Pons (tissue), 1 donor: ENCODE measurements around the gene OR9G4.

Experiments
- DNase-seq: peaks from one replicate; pipeline ENCODE4 v3.0.0-alpha.2; 2016; ENCODE audit warnings: low spot score

Gene OR9G4

GRCh38 chr11:56748597-56748996 is at the start of gene OR9G4:
OR9G4 (minus strand) TSS chr11:56748697; CDS start chr11:56743766, 4,931 bp downstream.
- no peak for DNase-seq

GRCh38 chr11:56783448-56784041 is 35.0 kb upstream of the OR9G4 start:
- DNase-seq: peak; percentile 74

GRCh38 chr11:56782167-56782847 is 33.8 kb upstream of the OR9G4 start:
- DNase-seq: no peak

- DNase-seq: no peak
Measured at GRCh38 chr11:56776809-56777208, 28.3 kb upstream of the OR9G4 start.

- DNase-seq: no peak
Measured at GRCh38 chr11:56764976-56765375, 16.5 kb upstream of the OR9G4 start.

- DNase-seq: no peak
Measured at GRCh38 chr11:56751480-56751879, 3.0 kb upstream of the OR9G4 start.

- no peak for DNase-seq
Measured at GRCh38 chr11:56750190-56750589, 1.7 kb upstream of the OR9G4 start.

GRCh38 chr11:56740886-56741285 is 7.6 kb downstream of the OR9G4 start:
- no peak for DNase-seq

GRCh38 chr11:56740107-56740506 is 8.4 kb downstream of the OR9G4 start:
- no peak for DNase-seq

GRCh38 chr11:56720513-56720912 is 28.0 kb downstream of the OR9G4 start:
- no peak for DNase-seq

GRCh38 chr11:56716379-56716854 is 32.1 kb downstream of the OR9G4 start:
- DNase-seq: no peak

GRCh38 chr11:56714206-56714605 is 34.3 kb downstream of the OR9G4 start:
- no peak for DNase-seq

GRCh38 chr11:56706486-56706885 is 42.0 kb downstream of the OR9G4 start:
- no peak for DNase-seq

- DNase-seq: no peak
Measured at GRCh38 chr11:56705784-56706396, 42.6 kb downstream of the OR9G4 start.

- no peak for DNase-seq
Measured at GRCh38 chr11:56700914-56701485, 47.5 kb downstream of the OR9G4 start.

GRCh38 chr11:56700242-56700913 is 48.1 kb downstream of the OR9G4 start:
- DNase-seq: no peak

- DNase-seq: no peak
Measured at GRCh38 chr11:56698795-56699194, 49.7 kb downstream of the OR9G4 start, which contains the start of gene OR9G1. OR9G1 (plus strand) TSS chr11:56699095; CDS start chr11:56700388, 1,293 bp downstream.

- no peak for DNase-seq
Measured at GRCh38 chr11:56693428-56693827, 55.1 kb downstream of the OR9G4 start.
